ENCODE data around the gene FTSJ1.
"Not testable (repeated sequence)": the region's sequence is repeated elsewhere in the genome, so short reads cannot be mapped to it uniquely, and the experiment has no call there.

The FTSJ1 gene, protein sequence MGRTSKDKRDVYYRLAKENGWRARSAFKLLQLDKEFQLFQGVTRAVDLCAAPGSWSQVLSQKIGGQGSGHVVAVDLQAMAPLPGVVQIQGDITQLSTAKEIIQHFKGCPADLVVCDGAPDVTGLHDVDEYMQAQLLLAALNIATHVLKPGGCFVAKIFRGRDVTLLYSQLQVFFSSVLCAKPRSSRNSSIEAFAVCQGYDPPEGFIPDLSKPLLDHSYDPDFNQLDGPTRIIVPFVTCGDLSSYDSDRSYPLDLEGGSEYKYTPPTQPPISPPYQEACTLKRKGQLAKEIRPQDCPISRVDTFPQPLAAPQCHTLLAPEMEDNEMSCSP

DNA sequence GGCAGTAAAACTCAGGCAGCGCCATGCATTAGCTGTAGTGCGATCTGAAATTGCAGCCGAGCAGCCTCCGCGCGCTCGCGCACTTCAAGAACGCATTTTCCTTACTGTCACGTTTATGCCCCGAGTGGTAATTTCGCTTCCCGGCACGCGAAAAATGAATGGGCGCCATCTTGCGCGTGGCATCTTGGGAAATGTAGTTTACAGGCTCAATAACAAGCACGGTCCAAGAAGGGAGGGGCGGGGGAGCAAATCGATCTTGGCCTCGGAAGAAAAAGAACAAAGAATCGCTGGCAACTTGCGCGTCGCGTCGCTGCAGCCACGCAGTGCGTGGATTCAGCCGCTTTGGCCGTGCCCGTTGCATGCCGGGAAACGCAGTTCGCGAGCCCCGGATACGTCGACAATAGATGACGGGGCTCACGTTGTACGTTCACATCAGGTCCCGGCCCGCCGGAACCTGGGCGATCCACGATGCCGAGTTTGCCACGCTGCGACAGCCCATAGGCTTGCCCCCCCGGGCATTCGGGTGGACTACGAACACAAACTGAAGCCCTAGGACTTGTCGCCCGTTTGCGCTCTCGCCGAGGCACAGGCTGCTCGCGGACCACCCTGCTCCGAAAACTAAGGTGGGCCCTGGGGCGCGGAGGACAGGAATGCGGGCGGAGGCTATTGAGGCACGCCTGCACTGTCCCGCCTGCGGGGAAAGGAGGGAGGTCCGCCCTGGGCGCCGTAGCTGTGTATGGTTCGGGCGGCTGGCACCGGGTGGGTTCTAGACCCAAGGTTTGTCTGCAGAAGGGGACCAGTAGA lies at the start of gene FTSJ1:
FTSJ1 (plus strand) TSS at position 426 of the 804 bp plus-strand sequence. CDS start 1,849 bp downstream, outside the sequence.
- peak; percentile 81 for DNase-seq

GRCh38 chrX:48427027-48427716 lies 48.8 kb upstream of the FTSJ1 start:
- not testable (repeated sequence) for DNase-seq

GRCh38 chrX:48429606-48430005 lies 46.4 kb upstream of the FTSJ1 start:
- not testable (repeated sequence) for DNase-seq

DNA sequence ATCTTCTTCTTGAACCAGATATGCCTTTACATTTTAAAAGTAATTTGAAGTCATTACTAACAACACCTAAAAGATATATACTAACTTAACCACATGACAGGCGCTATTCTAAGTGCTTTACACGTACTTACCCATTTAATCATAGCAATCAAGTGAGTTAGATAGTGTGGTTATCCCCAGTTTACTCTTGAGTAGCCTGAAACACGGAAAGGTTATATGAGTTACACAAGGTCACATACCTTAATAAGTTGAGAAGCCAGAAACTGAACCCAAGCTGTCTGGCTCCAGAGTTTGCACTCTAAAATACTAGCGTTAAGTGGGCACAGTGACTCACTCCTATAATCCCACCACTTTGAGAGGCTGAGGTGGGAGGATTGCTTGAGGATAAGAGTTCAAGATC lies 45.8 kb upstream of the FTSJ1 start:
- DNase-seq = not testable (repeated sequence)

- DNase-seq = not testable (repeated sequence)
These were observed 42.3 kb upstream of the FTSJ1 start for GRCh38 chrX:48433713-48434112.

DNA sequence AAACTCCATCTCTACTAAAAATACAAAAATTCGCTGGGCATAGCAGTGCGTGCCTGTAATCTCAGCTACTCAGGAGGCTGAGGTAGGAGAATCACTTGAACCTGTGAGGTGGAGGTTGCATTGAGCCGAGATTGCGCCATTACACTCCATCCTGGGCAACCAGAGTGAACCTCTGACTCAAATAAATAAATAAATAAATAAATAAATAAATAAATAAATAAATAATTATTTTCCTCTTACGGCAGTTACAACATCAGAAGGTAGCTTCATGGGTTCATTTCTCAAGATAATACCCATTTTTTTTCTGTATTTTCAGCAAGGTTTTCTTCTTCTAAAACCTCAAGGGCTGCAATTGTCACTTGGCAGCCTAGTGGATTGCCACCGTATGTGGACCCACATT lies 28.8 kb upstream of the FTSJ1 start:
- DNase-seq = not testable (repeated sequence)

GRCh38 chrX:48450076-48450475 lies 25.9 kb upstream of the FTSJ1 start:
- no peak for DNase-seq

- no peak for DNase-seq
These were observed 24.3 kb upstream of the FTSJ1 start for GRCh38 chrX:48451708-48452107.

DNA sequence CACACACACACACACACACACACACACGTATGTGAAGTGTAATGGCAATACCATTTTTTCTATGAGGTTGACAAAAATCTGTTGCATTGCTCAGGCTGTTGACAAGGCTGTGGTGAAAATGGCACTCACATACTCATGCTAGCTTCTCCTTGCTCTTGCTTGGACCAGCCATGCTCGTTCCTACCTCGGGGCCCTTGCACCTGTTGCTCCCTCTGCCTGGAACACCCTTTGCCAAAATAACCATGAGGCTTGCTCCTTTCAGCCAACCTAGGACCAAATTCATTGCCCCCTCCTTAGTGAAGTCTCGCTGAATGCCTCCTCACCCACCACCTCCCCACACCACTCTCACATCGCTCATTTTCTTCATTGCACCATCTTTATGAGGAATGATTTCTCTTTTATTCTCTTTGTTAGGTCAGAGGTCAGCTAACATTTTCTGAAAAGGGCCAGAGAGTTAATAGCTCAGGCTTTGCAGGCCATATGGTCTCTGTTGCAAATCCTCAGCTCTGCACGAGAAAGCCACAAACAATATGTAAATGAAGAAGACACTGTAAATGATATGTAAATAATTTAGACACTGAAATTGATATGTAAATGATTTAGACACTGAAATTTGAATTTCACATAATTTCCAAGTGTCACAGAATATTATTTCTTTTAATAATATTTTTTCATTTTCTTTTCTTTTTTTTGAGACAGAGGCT lies 19.2 kb upstream of the FTSJ1 start:
- DNase-seq = no peak

DNA sequence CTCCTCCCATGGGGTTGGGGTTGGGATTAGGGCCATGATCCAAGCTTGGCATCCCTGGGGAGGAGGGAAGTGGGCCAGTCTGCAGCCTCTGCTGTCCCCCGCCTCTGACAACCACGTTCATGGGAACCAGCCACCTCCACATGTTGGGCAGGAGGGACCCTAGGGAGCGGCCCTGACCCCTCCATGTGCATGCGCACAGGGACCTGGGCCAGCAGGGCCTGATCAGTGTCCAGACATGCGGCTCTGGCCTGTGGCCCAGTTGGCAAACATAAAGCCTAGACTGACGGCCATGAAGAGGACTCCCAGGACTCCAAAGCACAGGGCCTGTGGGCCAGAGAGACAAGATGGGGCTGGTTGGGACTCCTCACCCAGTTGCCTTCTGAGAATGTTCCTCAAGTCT lies 17.3 kb upstream of the FTSJ1 start:
- DNase-seq = no peak

DNA sequence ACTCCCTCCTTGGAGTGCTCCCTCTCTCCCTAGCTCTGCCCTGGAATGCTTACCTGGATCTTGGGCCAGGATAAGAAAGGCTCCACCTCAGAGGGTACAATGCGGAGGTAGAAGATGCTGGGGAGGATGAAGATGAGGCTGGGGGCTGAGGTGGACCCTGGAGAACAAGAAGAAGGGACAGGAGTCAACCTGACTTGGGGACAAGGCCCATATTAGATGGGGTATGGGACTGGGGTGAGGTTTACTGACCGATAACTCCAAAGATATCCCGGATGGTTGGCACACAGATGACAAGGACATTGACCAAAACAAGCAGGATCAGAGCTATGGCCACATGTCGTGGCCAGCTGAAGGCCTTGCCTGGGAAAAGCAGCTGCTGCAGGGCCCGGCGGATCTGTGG lies 16.5 kb upstream of the FTSJ1 start:
- no peak for DNase-seq

DNA sequence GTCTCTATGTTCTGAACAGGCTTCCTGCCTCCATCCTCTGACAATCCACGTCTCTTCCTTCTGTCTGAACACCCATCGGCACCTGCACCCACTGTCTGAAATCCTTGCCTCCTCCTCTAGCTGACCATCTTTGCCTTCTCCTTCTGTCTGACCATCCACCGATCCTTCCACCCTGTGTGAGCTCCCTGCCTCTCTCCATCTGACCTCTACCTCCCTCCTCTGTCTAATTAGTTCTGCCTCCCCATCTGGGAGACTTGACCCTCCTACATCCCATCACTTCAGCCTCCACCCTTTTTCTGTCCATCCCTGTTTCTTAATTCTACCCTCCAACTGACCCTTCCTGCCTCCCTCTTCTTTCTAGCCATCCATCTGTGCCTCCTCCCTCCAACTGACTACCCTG lies 16.0 kb upstream of the FTSJ1 start:
- no peak for DNase-seq

DNA sequence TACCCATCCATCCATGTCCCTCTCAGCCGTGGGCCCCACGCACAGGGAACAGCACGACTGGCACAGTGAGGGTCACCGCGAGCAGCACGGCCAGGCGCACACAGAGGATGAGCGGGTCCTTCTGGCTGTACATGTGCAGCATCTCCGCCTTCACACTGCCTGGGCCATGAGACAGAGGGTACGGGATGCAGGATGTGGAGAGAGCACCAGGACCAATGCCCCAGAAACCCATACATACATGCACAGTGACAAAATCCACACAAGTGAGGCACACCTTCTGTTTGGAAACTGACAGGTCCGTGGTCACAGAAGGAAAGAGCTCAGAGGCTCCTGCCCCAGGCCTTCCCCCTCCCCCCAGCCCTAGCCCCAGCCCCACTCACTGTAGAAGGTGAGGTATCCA lies 15.4 kb upstream of the FTSJ1 start:
- DNase-seq = no peak

DNA sequence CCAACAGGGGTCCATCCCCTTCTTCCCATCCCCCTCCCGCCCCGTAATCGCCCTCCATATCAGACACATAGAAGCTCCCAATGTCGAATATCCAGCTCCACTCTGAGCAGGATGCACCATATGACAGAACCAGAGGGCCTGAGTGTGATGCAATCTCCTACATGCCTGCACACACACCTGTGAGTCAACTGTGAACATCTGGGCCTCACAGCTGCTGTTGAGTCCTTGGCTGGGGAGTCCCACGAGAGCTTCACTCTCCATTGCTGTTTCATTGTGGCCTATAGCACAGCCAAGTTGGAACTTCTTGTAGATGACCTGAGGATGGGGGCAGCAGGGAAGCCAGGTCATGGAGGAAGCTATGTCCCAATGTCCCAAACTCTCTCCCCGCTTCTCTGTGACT lies 14.2 kb upstream of the FTSJ1 start:
- DNase-seq = no peak

DNA sequence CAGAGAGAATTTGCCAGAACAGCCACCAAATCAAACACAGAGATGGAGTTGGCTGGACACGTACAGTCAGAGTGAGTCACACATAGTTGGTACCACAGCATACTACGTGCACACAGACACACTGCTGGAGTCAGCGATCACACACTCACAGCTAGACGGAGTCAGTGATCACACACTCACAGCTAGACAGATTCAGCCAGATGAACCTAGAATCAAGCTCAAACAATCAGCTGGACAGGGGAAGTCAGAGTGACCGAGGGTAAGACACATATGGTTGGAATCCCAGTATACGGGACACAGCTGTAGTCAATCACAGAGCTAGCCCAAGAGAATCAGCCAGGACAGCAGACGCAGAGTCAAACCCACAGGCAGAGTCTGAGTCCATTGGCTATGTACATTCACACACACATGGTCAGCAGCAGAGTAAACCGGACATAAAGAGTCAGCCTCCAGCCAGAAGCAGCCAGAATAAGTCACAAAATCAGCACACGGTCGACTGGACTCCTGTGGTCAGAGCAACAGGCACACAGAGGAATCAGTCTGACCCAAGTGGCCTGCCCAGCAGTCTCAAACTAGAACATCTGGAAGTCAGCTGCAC lies 10.6 kb upstream of the FTSJ1 start:
- DNase-seq = no peak

- DNase-seq = no peak
These were observed 9.3 kb upstream of the FTSJ1 start for GRCh38 chrX:48466696-48467095.

GRCh38 chrX:48467281-48467761 lies 8.7 kb upstream of the FTSJ1 start:
- DNase-seq = no peak

DNA sequence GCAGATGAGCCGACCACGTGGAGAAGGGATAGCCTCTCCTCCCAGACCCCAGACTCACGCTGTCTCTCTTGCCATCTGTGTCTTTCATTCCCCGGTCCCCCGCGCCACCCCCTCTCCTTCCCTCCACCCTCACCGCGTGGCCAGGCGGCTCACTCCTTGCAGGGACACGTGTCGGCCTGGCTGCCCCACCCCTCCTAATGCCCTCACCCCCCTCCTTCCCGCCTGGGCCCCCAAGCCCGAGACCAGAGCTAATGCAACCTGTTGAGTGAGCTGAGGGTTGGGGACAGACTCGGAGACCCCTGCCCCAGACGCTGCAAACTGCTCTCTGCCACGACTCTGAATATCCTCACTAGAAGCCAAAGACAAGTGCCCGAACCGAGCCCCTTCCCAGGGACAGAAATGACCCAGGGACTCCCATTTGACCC lies 7.7 kb upstream of the FTSJ1 start:
- no peak for DNase-seq

- DNase-seq = peak; percentile 13
These were observed 7.0 kb upstream of the FTSJ1 start for GRCh38 chrX:48468693-48469691.

DNA sequence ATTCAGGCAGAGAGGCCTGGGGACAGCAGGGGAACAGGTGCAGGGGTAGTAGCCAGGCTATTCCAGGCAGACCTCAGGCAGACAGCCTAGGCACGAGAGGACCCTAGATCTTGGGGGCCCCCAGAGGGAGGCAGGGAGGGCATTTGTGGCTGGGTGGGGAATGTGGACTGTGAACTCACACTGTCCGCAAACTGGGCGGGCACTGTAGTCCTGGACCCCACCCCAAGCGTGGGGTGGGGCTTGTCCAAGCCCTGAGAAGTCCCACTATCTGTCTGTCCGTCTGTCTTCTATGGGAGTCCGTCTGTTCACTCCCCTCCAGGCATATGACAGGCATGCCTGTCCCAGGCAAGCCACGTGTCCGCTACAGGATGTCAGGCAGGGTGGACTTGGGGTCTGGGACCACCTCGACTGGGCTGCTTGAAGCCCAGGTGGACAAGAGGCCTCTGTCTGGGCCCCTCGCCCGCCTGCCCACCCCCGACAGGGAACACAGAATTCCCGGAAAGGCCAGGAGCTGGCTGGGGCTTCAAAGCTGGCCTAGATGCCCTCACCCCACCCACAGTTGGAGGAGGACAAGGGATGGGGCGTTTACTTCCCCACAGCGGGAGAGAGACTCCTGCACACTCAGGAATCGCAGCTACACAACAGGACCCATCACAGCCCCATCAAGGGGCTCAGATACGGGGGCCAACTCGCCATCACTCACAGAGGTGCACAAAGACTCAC lies 5.7 kb upstream of the FTSJ1 start, which contains the start of gene SLC38A5:
SLC38A5 (minus strand) TSS at position 151 of the 723 bp plus-strand sequence. CDS start 2,336 bp downstream, outside the sequence.
- DNase-seq = no peak
